Measurements from ENCODE around the gene LZTR1. TPM values are rescaled to one million over a fixed set of nuclear protein-coding genes. Genes with fewer than 3 reads are reported as not detected.

Gene LZTR1
- total RNA-seq, 1 donor from 2014 or later: 16.7 TPM

GRCh38 chr22:21016644-21017420 is 34.7 kb downstream of the LZTR1 start:
- DNase-seq (ENCODE audit: low read depth): no peak
- TF ChIP-seq, protein P1, sequence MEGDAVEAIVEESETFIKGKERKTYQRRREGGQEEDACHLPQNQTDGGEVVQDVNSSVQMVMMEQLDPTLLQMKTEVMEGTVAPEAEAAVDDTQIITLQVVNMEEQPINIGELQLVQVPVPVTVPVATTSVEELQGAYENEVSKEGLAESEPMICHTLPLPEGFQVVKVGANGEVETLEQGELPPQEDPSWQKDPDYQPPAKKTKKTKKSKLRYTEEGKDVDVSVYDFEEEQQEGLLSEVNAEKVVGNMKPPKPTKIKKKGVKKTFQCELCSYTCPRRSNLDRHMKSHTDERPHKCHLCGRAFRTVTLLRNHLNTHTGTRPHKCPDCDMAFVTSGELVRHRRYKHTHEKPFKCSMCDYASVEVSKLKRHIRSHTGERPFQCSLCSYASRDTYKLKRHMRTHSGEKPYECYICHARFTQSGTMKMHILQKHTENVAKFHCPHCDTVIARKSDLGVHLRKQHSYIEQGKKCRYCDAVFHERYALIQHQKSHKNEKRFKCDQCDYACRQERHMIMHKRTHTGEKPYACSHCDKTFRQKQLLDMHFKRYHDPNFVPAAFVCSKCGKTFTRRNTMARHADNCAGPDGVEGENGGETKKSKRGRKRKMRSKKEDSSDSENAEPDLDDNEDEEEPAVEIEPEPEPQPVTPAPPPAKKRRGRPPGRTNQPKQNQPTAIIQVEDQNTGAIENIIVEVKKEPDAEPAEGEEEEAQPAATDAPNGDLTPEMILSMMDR (conservative IDR thresholded peaks at IDR 0.05; ENCODE audit: low read depth, low read length): no peak
- no peak overlapping the region for H3K4me3 ChIP-seq (ENCODE audit: low read depth, low read length)

DNA sequence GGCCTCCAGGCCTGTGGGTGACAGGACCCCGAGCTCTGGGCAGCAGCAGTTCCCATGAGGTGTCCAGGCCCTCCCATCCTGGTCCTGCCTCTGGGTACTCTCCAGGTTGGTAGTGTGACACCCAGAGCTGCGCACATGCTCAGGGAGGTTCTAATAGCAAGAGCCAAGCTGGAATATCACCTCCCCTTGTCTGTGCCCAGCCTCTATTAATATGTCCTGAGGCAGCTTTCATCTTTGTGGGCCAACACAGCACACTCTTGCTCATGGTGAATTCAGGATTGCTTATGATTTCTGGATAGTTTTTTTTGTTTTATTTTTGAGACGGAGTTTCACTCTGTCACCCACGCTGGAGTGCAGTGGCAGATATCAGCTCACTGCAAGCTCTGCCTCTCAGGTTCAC is 36.2 kb downstream of the LZTR1 start:
- TF ChIP-seq, protein P1 (conservative IDR thresholded peaks at IDR 0.05; ENCODE audit: low read depth, low read length): no peak
- H3K4me3 ChIP-seq (ENCODE audit: low read depth, low read length): no peak overlapping the region
- no peak for DNase-seq (ENCODE audit: low read depth)

- no peak overlapping the region for H3K4me3 ChIP-seq (ENCODE audit: low read depth, low read length)
- no peak for DNase-seq (ENCODE audit: low read depth)
- TF ChIP-seq, protein P1 (conservative IDR thresholded peaks at IDR 0.05; ENCODE audit: low read depth, low read length): peak; percentile 62
Observed at GRCh38 chr22:21020802-21021429, 38.8 kb downstream of the LZTR1 start.

DNA sequence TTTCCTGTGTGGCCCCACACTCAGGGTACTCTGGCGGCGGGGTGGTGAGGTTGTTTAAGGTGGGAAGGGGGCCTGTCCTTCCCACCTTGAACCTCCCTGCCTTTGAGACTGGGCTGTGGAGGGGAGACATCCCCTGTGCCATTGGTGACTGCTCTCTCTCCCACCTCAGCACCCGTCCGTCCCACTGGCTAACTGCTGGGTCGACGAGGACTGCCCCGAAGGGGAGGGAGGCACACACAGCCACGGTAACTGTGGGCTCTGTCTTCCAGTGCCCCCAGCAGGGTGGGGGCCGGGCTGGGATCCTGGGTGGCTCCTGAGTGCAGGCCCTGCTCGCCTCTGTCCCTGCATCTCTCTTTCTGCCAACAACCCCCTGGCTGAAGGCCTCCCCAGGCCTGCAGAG is 40.4 kb downstream of the LZTR1 start:
- DNase-seq (ENCODE audit: low read depth): no peak
- TF ChIP-seq, protein P1 (conservative IDR thresholded peaks at IDR 0.05; ENCODE audit: low read depth, low read length): no peak

DNA sequence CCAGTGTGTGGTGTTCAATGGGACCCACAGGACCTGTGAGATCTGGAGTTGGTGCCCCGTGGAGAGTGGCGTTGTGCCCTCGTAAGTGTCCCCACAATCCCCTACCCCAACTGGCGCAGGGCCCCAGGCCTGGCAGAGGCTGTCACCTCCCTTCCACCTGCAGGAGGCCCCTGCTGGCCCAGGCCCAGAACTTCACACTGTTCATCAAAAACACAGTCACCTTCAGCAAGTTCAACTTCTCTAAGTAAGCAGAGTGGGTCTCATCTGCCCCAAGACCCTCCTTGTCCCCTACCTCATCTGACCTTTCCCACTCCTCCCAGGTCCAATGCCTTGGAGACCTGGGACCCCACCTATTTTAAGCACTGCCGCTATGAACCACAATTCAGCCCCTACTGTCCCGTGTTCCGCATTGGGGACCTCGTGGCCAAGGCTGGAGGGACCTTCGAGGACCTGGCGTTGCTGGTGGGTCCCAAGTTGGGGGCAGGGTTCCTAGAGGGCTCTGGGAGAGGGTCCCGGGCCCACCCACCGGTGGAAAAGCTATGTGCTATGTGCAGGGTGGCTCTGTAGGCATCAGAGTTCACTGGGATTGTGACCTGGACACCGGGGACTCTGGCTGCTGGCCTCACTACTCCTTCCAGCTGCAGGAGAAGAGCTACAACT is 41.0 kb downstream of the LZTR1 start:
- TF ChIP-seq, protein P1 (conservative IDR thresholded peaks at IDR 0.05; ENCODE audit: low read depth, low read length): no peak
- no peak for DNase-seq (ENCODE audit: low read depth)
- no peak overlapping the region for H3K4me3 ChIP-seq (ENCODE audit: low read depth, low read length)

More for the DNA sequence above, 40.4 kb downstream of the LZTR1 start:
- no peak overlapping the region for H3K4me3 ChIP-seq (ENCODE audit: low read depth, low read length)

- DNase-seq (ENCODE audit: low read depth): no peak
- no peak overlapping the region for H3K4me3 ChIP-seq (ENCODE audit: low read depth, low read length)
- TF ChIP-seq, protein P1 (conservative IDR thresholded peaks at IDR 0.05; ENCODE audit: low read depth, low read length): no peak
Observed at GRCh38 chr22:21025266-21025665, 43.2 kb downstream of the LZTR1 start.

Data from epithelial cell of proximal tubule (primary cell).